Esophagus muscularis mucosa (tissue), 4 donors: ENCODE measurements around the gene FILIP1L. TPM values are rescaled to one million over a fixed set of nuclear protein-coding genes. Genes with fewer than 3 reads are reported as not detected.

Source experiments
- DNase-seq: peaks from one replicate; pipeline ENCODE4 v3.0.0-alpha.2; 2017; ENCODE audit errors: extremely low spot score
- H3K27ac ChIP-seq, 4 donors: fragments of 200-600 bp; sonication (generic); replicated peaks in 1 of 4; 1 replicate in 3 of 4; 2 replicates in 1 of 4; pipeline ENCODE4 v1.5.1; 2016 to 2019; ENCODE audit warnings: mild to moderate bottlenecking in 1 of 4
- H3K27me3 ChIP-seq, 4 donors: fragments of 200-600 bp; sonication (generic); one replicate each; pipeline versions ENCODE4 v1.5.1 to v1.6.0; 2016 to 2019
- H3K36me3 ChIP-seq, 4 donors: fragments of 200-600 bp; sonication (generic); one replicate each; pipeline ENCODE4 v1.5.1; 2016 to 2019
- H3K4me1 ChIP-seq, 4 donors: fragments of 200-600 bp; sonication (generic); one replicate each; pipeline ENCODE4 v1.5.1; 2016 to 2019
- H3K4me3 ChIP-seq, 4 donors: fragments of 200-600 bp; sonication (generic); 1 replicate in 2 of 4; 2 replicates in 2 of 4; pipeline ENCODE4 v1.5.1; 2016 to 2019; ENCODE audit warnings: mild to moderate bottlenecking in 4 of 4, moderate library complexity in 1 of 4
- H3K9me3 ChIP-seq, 4 donors: fragments of 200-600 bp; sonication (generic); 1 replicate in 3 of 4; 2 replicates in 1 of 4; pipeline ENCODE4 v1.5.1; 2016 to 2019
- EP300 ChIP-seq: sonication (generic); formaldehyde crosslinking; IDR thresholded peaks from one replicate; pipeline ENCODE4 v1.6.1; 2017; ENCODE audit warnings: antibody characterized with exemption
- POLR2A ChIP-seq: fragments of 450-650 bp; IDR thresholded peaks from one replicate; pipeline ENCODE4 v1.6.1; 2017; ENCODE audit warnings: antibody characterized with exemption, moderate library complexity, mild to moderate bottlenecking, low read depth
- POLR2AphosphoS5 ChIP-seq, 2 donors: sonication (generic); formaldehyde crosslinking; IDR thresholded peaks; one replicate each; pipeline ENCODE4 v1.6.1; 2017; ENCODE audit warnings: antibody characterized with exemption in 2 of 2
- WGBS: methylation state at CpG from one replicate; pipeline ENCODE4 v1.1.5; 2018; 5-methylcytosine and 5-hydroxymethylcytosine counted together
- intact Hi-C: fragments of 100-400 bp; cut with DNase I; formaldehyde crosslinking; loops from one replicate; pipeline ENCODE4 v1.15.1; 2023
- total RNA-seq, 4 donors: library from RNA; depleted of rRNA; stranded (reverse); fragments of >200 nt; gene quantifications; one replicate each; pipeline versions ENCODE4 v1.1.0 to v1.2.1, GENCODE V29; 2016
- TF ChIP-seq, protein P1 (sequence below), 3 experiments: fragments of 200-600 bp in 2 of 3; fragments of 450-650 bp in 1 of 3; sonication (generic) in 2 of 3; IDR thresholded peaks; one replicate each; pipeline ENCODE4 v1.5.1; 2017 to 2019; ENCODE audit warnings: antibody characterized with exemption in 3 of 3, mild to moderate bottlenecking in 2 of 3, moderate library complexity in 1 of 3

Gene FILIP1L
- total RNA-seq, 4 donors from 2014 or later: 120 to 134 (median 127) TPM

DNA sequence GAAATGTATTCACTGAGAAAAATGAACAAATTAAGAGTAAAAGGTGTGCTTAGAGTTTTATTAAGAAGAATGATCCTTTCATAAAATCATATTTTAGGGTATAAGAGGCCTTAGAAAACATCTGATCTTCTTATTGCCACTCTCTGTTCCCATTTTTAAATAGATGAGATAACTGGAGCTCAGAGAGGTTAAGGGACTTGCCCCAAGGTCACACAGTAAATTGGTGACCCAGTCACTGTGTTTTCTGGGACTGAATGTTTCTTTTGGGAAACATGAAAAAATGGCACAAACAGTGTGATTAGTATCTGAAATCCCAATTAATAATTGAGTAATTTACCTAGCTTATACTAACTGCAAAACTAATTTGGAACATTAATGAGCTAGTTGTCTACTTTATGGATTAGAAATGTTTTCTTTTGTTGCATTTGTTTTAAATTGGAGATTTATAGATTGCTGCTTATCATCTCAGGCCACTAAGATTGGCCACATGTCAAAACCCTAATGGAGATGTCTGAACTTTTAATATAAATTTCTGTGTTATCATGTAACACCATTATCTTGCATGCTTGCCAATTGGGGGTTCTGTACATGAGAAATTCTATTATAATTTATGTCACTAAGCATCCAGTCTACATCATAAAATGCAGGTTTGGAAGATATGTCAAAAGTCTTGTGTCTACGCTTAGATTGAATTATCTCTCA lies 231.7 kb downstream of the FILIP1L start:
- Histone ChIP-seq H3K4me1 (peaks cover 22 to 49% (median 36%) of the 10 kb centered on the region in 4 donors), H3K27me3 (no peaks in the 10 kb centered on the region), H3K27ac (peak overlapping the region; percentile 61 to 94 (median 73)), H3K9me3 (no peaks in the 10 kb centered on the region), H3K36me3 (no peaks in the 10 kb centered on the region), H3K4me3 (no peak overlapping the region)
- WGBS: 91% methylated on average over 1 of the region's 1 CpG
- intact Hi-C loops: no loop called here
- TF ChIP-seq EP300: no peak
- no peak for TF ChIP-seq POLR2AphosphoS5 (IDR thresholded peaks at IDR 0.05)
- TF ChIP-seq, protein P1, sequence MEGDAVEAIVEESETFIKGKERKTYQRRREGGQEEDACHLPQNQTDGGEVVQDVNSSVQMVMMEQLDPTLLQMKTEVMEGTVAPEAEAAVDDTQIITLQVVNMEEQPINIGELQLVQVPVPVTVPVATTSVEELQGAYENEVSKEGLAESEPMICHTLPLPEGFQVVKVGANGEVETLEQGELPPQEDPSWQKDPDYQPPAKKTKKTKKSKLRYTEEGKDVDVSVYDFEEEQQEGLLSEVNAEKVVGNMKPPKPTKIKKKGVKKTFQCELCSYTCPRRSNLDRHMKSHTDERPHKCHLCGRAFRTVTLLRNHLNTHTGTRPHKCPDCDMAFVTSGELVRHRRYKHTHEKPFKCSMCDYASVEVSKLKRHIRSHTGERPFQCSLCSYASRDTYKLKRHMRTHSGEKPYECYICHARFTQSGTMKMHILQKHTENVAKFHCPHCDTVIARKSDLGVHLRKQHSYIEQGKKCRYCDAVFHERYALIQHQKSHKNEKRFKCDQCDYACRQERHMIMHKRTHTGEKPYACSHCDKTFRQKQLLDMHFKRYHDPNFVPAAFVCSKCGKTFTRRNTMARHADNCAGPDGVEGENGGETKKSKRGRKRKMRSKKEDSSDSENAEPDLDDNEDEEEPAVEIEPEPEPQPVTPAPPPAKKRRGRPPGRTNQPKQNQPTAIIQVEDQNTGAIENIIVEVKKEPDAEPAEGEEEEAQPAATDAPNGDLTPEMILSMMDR (IDR thresholded peaks at IDR 0.05): no peak
- TF ChIP-seq POLR2A: no peak
- no peak for DNase-seq

DNA sequence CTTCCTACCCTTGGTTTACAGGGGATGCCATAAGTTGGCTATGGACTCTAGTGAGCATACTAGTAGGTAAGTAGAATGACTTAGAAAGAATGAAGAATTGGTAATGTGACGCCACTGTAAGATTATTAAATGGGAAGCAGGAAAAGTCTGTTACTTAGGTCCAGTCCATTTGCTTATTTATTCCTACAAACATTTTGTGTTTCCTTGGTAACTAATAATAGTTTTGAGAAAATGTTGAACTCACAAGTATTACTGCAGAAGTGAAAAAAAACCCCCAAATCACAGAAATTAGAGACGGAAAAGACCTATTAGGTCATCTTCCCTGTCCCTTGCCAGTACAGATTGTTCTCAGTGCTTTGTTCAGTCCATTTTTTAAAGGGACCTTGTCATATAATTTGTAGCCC lies 233.2 kb downstream of the FILIP1L start:
- Histone ChIP-seq H3K27me3 (no peaks in the 10 kb centered on the region), H3K4me1 (peaks cover 22 to 61% (median 46%) of the 10 kb centered on the region in 4 donors), H3K36me3 (no peaks in the 10 kb centered on the region), H3K4me3 (no peak overlapping the region), H3K9me3 (no peaks in the 10 kb centered on the region), H3K27ac (peak overlapping the region; percentile 61 to 94 (median 73))
- WGBS: 29% methylated on average over 2 of the region's 2 CpGs
- intact Hi-C loops: no loop called here
- TF ChIP-seq POLR2AphosphoS5 (IDR thresholded peaks at IDR 0.05) (peak in 1 of 2 donors; percentile 49), POLR2A (no peak)
- DNase-seq: no peak

DNA sequence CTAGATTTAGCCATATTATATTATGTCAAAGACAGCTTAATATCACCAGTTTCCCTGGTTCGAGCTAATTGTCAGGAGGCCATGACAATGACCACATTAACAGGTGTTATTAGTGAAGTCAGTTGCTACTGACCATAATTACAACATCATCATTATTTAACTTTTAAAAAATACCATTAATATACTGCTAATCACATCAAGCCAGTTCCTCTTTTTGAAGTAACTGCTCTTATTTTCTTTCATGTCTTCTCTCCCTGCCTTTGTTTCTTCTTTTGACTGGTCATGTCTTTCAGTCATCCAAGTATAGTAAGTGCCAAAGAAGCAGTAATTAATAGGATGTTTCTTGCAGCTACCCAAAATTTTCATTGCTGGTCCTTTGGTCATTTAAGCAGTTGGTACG lies 235.0 kb downstream of the FILIP1L start:
- no peaks in the 10 kb centered on the region for H3K36me3 ChIP-seq
- H3K27ac ChIP-seq: peak overlapping the region; percentile 29 to 96 (median 94)
- 87% methylated on average over 2 of the region's 2 CpGs for WGBS
- H3K4me3 ChIP-seq: no peak overlapping the region
- TF ChIP-seq EP300: no peak
- TF ChIP-seq POLR2AphosphoS5 (IDR thresholded peaks at IDR 0.05): no peak
- no peak for TF ChIP-seq POLR2A
- TF ChIP-seq, protein P1 (IDR thresholded peaks at IDR 0.05): no peak
- no peak for DNase-seq
- no peaks in the 10 kb centered on the region for H3K27me3 ChIP-seq
- H3K9me3 ChIP-seq: no peaks in the 10 kb centered on the region
- intact Hi-C loops: no loop called here
- peaks cover 22 to 49% (median 38%) of the 10 kb centered on the region in 4 donors for H3K4me1 ChIP-seq

DNA sequence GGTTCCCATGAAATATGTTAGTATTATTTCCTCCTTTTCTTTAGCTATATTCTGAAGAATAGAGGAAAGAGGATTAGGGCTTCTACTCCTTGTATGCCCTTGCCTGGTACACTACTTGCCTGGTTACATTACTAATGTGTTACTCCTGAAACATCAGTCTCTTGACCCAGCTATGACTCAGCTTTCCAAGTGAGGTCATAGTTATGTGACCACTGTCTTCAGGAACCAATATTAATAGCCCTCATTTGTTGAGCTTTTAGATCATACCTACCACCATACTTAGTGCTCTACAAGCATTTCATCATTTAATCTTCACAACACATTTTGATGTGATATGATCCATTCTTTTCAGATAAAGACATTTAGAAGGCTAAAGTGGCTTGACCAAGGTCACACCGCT lies 236.3 kb downstream of the FILIP1L start:
- Histone ChIP-seq H3K4me1 (peaks cover 22 to 55% (median 40%) of the 10 kb centered on the region in 4 donors), H3K4me3 (no peak overlapping the region), H3K27ac (peak overlapping the region; percentile 93 to 96 (median 94)), H3K36me3 (no peaks in the 10 kb centered on the region), H3K9me3 (no peaks in the 10 kb centered on the region), H3K27me3 (no peaks in the 10 kb centered on the region)
- intact Hi-C loops: no loop called here
- WGBS: 96% methylated on average over 1 of the region's 1 CpG
- no peak for DNase-seq
- TF ChIP-seq POLR2A: no peak
- TF ChIP-seq EP300: no peak
- TF ChIP-seq POLR2AphosphoS5 (IDR thresholded peaks at IDR 0.05): peak in 1 of 2 donors; percentile 84

DNA sequence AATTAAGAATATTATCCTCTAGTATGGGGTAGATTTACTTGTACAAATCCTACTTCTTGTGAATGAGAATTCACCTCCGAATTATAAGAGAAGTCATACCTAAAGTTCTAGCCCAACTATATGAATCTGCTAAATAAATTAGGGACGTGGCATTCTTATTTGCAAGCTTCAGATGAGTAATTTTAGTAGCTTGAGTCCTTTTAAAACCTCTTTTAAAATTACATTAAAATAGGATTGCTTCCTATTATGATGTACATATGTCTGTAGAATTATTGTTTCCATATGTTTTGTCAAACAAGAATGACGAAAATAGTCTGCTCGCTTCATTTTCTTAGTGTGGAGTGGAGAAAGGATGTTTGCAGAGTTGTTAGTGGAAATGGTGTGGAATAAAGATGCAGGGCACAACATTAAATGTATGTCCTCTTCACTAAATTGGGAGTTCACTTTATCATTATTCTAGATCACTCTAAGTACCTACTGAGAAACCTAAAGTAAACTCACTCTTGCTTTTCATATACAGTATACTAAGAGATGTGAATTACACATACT lies 237.2 kb downstream of the FILIP1L start:
- DNase-seq: no peak
- Histone ChIP-seq H3K36me3 (no peaks in the 10 kb centered on the region), H3K4me3 (peak overlapping the region; percentile 69 to 84 (median 73)), H3K9me3 (no peaks in the 10 kb centered on the region), H3K27me3 (no peaks in the 10 kb centered on the region), H3K27ac (peak overlapping the region; percentile 93 to 96 (median 94)), H3K4me1 (peaks cover 18 to 58% (median 41%) of the 10 kb centered on the region in 4 donors)
- intact Hi-C loops: no loop called here
- WGBS: 73% methylated on average over 4 of the region's 4 CpGs
- TF ChIP-seq, protein P1 (IDR thresholded peaks at IDR 0.05): no peak
- TF ChIP-seq POLR2AphosphoS5 (IDR thresholded peaks at IDR 0.05) (no peak), EP300 (no peak), POLR2A (no peak)
